GM21576 (cell line): ENCODE data around the gene ST3GAL4.
"Not testable (repeated sequence)": the region's sequence is repeated elsewhere in the genome, so short reads cannot be mapped to it uniquely, and the experiment has no call there.

Experiments
- ATAC-seq: cut with Tn5 transposase; IDR thresholded peaks from one replicate; pipeline ENCODE4 v1.9.1; 2021; ENCODE audit warnings: mild to moderate bottlenecking, moderate library complexity; ENCODE audit not compliant: unreplicated experiment

ST3GAL4 gene

GRCh38 chr11:126362879-126363655 is 7.6 kb downstream of the ST3GAL4 start:
- ATAC-seq = no peak

GRCh38 chr11:126363706-126364248 is 8.3 kb downstream of the ST3GAL4 start:
- no peak for ATAC-seq

GRCh38 chr11:126364735-126365134 is 9.2 kb downstream of the ST3GAL4 start:
- not testable (repeated sequence) for ATAC-seq

- ATAC-seq = not testable (repeated sequence)
These were observed 10.0 kb downstream of the ST3GAL4 start for GRCh38 chr11:126365508-126365907.

GRCh38 chr11:126366064-126366822 is 10.8 kb downstream of the ST3GAL4 start:
- ATAC-seq = no peak

- ATAC-seq = not testable (repeated sequence)
These were observed 11.6 kb downstream of the ST3GAL4 start for GRCh38 chr11:126366823-126367654.

GRCh38 chr11:126367806-126368205 is 12.3 kb downstream of the ST3GAL4 start:
- ATAC-seq = not testable (repeated sequence)

- not testable (repeated sequence) for ATAC-seq
These were observed 13.0 kb downstream of the ST3GAL4 start for GRCh38 chr11:126368336-126369119.

- no peak for ATAC-seq
These were observed 14.5 kb downstream of the ST3GAL4 start for GRCh38 chr11:126370016-126370415.

GRCh38 chr11:126371595-126371994 is 16.1 kb downstream of the ST3GAL4 start:
- no peak for ATAC-seq

GRCh38 chr11:126373389-126374066 is 18.0 kb downstream of the ST3GAL4 start:
- ATAC-seq = not testable (repeated sequence)

- not testable (repeated sequence) for ATAC-seq
These were observed 19.2 kb downstream of the ST3GAL4 start for GRCh38 chr11:126374562-126375300.

- ATAC-seq = no peak
These were observed 20.2 kb downstream of the ST3GAL4 start for GRCh38 chr11:126375726-126376125.

- no peak for ATAC-seq
These were observed 23.3 kb downstream of the ST3GAL4 start for GRCh38 chr11:126378763-126379162.

GRCh38 chr11:126380909-126381308 is 25.4 kb downstream of the ST3GAL4 start:
- no peak for ATAC-seq

- ATAC-seq = not testable (repeated sequence)
These were observed 26.5 kb downstream of the ST3GAL4 start for GRCh38 chr11:126381960-126382359.

GRCh38 chr11:126382641-126383040 is 27.2 kb downstream of the ST3GAL4 start:
- ATAC-seq = not testable (repeated sequence)
